NCI-H2227 treated with DMSO at 0.1 percent for 48 hours (cell line): Measurements from ENCODE around the gene MINDY3.
"Not testable (repeated sequence)": the region's sequence is repeated elsewhere in the genome, so short reads cannot be mapped to it uniquely, and the experiment has no call there.

Source experiments
- DNase-seq: peaks from one replicate; lab custom pipeline; 2025; lab: John Stamatoyannopoulos, UW

The MINDY3 gene

DNA sequence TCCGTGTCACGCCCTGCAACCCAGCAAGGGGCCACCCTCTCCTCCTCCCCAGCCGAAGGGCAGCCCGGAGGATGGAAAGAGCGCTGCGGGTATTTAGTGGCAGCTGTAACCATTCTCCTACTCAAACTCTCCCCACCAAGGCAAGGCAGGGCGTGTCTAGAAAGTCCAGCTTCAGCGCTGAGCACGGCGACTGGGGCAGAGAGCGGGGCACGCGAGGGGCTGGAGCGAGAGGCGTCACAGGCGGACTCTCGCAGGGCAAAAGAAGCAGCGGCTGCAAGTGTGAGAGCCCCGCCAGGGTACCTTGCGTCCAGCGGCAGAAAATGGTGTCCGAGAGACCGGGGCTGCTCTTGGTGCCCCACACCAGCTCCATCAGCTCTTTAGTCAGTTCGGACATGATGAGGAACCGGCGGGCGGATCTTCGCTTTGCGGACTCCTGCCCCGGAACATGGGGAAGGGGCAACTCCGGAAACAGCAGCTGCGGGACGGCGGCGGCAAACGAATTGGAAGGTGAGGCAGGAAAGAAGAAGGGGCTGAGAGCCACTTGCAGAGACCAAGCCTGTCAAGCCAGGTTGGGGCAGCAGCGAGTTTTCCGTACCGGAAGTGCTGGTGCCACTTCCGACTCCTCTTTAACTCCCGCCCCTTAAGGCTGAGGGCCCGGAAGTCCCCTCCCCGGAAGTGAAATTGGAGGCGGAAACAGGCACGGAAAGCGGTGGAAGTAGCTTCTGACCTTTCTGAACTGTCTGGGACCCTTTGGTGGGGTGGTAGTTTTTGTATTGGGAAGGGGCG is at the start of gene MINDY3:
MINDY3 (minus strand) TSS at position 602 of the 786 bp plus-strand sequence; CDS start at position 394, 208 bp downstream.
- peak; percentile 68 for DNase-seq

DNA sequence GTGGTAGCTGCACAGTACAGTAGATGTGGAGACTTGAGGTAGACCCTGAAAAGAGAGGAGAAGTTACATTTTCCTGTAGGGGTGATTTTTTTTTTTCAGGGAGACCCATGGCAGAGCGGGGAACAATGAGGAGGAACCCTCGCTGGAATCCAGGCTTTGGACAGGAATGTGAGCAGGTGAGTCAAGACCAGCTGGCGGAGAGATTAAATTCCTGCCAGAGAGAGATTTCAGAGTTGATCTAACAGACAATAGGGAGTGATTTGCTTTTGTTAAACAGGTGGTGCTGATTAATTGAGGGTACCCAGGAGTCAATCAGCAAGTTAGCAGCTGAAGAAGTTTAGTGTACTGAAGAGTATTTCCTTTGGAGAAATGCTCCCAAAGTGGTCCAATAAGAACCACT is 41.6 kb upstream of the MINDY3 start:
- no peak for DNase-seq

- DNase-seq = no peak
These were observed 37.7 kb upstream of the MINDY3 start for GRCh38 chr10:15898046-15898445.

DNA sequence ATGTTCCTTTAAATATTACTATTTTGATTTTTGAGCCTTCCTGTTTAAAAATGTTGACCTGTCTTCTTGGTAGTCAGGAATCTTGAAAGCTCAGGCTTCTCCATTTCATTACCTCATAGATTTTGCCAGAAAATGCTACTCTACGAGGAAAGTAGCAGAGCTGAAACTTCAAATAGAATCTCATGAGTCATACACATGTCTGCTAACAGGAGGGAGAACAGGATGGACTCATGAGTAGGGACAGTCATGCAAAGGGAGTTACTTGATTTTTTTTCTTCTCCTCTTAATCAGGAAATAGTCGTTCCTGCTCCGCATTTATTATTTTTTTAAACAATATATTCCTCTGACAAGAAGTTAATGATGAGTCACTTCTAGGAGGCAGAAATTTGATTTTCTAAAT is 37.0 kb upstream of the MINDY3 start:
- DNase-seq = no peak

- DNase-seq = no peak
These were observed 36.3 kb upstream of the MINDY3 start for GRCh38 chr10:15896654-15897053.

DNA sequence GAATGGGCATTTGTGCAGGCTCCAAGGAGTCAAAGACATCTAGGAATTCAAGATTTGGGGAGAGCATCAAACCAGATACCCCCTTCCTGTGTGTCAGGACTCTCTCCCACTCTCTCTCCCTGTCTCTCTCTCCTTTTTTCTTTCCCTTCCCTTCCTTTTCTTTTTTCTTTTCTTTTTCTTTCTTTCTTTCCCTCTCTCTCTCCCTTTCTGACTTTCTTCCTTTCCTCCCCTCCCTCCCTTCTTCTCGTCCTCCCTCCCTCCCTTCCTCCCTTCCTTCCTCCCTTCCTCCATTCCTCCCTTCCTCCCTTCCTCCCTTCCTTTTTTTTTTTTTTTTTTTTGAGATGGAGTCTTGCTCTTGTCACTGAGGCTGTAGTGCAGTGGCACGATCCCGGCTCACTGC is 24.1 kb upstream of the MINDY3 start:
- DNase-seq = no peak

GRCh38 chr10:15881542-15881941 is 21.2 kb upstream of the MINDY3 start:
- no peak for DNase-seq

GRCh38 chr10:15879663-15880062 is 19.4 kb upstream of the MINDY3 start:
- peak; percentile 12 for DNase-seq

GRCh38 chr10:15879058-15879457 is 18.8 kb upstream of the MINDY3 start:
- DNase-seq = peak; percentile 39

DNA sequence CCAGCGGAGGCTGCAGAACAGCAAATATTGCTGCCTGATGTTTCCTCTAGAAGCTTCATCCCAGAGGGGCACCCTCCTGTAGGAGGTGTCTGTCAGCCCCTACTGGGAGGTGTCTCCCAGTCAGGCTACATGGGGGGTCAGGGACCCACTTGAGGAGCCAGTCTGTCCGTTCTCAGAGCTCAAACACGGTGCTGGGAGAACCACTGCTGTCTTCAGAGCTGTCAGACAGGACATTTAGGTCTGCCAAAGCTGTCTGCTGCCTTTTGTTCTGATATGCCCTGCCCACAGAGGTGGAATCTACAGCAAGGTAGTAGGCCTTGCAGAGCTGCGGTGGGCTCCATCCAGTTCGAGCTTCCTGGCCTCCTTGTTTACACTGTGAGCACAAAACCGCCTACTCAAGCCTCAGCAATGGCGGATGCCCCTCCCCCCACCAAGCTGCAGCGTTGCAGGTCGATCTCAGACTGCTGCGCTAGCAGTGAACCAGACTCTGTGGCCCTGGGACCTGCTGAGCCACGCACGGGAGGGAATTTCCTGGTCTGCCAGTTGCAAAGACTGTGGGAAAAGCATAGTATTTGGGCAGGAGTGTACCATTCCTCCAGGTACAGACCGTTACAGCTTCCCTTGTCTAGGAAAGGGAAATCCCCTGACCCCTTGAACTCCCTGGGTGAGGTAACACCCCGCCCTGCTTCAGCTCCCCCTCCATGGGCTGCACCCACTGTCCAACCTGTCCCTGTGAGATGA is 17.7 kb upstream of the MINDY3 start:
- DNase-seq = no peak

GRCh38 chr10:15876274-15876673 is 16.0 kb upstream of the MINDY3 start:
- not testable (repeated sequence) for DNase-seq

GRCh38 chr10:15872645-15873044 is 12.3 kb upstream of the MINDY3 start:
- not testable (repeated sequence) for DNase-seq

DNA sequence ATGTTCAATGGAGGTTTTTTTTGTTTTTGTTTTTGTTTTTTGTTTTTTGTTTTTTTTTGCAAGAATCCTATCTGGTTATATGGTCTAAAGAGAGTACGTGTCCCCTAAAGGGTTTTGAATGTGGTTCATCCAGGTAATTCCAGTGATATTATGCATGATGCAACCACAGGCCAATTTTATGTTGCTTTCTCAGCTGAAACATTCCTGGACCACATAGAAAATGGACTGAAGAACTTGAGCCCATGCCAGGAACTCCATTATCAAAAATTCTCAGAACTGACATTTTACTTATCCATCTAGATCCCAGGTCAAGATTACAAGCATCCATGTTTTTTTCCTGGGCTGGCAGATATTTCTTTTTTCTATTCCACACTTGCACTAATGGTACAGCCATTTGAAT is 11.5 kb upstream of the MINDY3 start:
- no peak for DNase-seq

GRCh38 chr10:15869935-15870334 is 9.6 kb upstream of the MINDY3 start:
- no peak for DNase-seq

DNA sequence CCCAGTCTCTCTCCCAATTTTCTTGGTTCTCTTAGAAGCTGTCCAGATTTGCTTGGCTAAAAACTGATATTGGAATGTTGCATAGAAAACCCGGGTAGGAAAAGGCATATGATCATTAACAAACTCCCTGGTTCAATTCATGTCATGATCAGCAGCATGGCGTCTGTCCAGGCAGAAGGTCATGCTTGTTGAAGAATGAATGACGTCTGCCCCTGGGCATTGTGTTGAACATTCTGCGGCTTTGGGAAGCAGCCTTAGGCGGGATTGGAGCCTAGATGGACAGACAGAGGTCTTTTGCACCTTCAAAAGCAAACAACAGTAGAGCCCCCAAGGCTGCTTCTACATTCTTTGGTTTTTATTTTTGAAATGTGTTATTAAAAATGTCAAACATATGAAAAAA is 7.7 kb upstream of the MINDY3 start:
- DNase-seq = no peak

DNA sequence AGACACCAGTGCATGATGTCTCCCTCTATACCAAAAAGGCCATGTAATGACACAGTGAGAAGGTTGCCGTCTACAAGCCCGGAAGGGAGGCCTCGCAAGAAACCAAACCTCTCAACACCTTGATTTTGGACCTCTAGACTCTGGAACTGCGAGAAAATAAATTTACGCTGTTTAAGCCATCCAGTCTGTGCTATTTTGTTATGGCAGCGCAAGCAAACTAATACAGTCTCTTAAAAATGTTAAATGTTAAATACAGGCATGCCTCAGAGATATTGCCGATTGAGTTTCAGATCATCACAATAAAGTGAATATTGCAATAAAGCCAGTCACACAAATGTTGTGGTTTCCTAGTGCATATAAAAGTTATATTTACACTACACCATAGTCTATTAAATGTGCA is 5.0 kb upstream of the MINDY3 start:
- DNase-seq = no peak

DNA sequence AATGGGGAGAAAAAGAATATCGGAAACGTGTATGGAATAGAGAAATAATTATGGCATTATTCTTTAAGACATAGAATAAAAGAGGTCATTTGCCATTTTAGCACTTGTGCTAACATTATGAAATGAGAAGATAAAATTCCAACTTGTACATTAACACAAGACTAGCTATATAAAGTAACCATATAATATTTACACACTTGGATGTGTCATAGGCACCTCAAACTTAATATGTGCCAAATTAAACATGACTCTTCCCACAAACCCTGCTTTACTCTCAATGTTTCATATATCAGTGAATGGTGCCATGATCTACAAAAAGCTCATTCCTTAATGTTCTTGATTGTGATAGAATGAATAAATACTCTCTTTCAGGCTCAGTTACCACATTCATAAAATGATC is 4.1 kb upstream of the MINDY3 start:
- DNase-seq = no peak

GRCh38 chr10:15863733-15864132 is 3.4 kb upstream of the MINDY3 start:
- no peak for DNase-seq

GRCh38 chr10:15863323-15863722 is 3.0 kb upstream of the MINDY3 start:
- DNase-seq = no peak

DNA sequence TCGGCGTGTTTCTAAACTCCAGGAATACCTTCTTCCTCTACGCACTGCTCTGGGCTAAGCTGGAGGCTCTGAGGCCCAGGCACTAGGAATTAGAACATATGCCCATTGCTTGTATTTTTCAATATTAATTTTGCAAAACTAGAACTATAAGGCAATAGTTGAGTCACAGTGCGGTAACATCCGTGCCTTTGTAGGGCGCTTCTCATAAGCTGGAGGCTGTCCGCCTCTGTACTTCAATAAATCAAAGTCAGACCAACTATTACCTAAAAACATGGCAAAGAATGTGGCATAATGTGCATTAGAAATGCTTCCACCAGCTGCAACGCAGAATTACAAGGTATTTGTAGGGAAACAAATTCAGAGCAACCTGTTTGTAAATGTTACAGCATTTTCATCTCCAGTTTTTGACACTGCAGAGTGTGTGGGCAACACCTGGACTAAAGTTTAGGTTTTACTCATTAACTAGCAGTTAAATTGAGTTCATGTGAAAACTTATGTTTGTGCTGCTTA is 440 bp upstream of the MINDY3 start:
- no peak for DNase-seq

DNA sequence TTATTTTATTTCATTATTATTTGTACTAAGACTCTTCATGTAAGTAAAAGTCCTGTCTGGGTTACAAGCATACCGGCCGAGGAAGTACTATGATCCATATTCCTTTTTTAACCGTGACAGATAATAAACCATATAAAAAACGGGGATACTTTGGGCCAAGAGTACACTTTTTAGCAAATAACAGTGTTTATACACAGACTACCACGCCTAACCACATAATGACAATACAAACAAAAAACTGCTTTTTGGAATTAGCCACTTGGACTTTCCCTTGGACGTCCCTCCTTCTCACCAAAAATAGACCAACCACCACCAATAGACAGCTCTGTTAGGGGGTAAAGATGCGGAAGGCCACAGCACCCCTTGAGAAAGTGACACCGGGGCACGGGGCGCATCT is 800 bp downstream of the MINDY3 start:
- DNase-seq = no peak

GRCh38 chr10:15858861-15859281 is 1.4 kb downstream of the MINDY3 start:
- DNase-seq = no peak

- DNase-seq = no peak
These were observed 3.2 kb downstream of the MINDY3 start for GRCh38 chr10:15857107-15857575.
